ENCODE measurements around the gene TK1.

Gene TK1

GRCh38 chr17:78183916-78184315, 2.9 kb downstream of the TK1 start:
- DNase-seq (ENCODE audit: low read depth in 1 of 2, low spot score in 1 of 2), result no peak
- no peak overlapping the region for H3K27ac ChIP-seq (replicated peaks)
- H3K27me3 ChIP-seq (ENCODE audit: insufficient read depth, poor library complexity, severe bottlenecking), result no peaks in the 10 kb centered on the region
- no peak overlapping the region for H3K4me3 ChIP-seq (replicated peaks; ENCODE audit: insufficient read depth, low read length)
- TF ChIP-seq CTCF (IDR thresholded peaks at IDR 0.05; ENCODE audit: insufficient read depth, low read length), result no peak
- no peak for TF ChIP-seq GABPA (IDR thresholded peaks at IDR 0.05; ENCODE audit: low read depth)
- no peak for TF ChIP-seq POLR2AphosphoS5 (IDR thresholded peaks at IDR 0.05; ENCODE audit: low read depth)
- no peak for TF ChIP-seq SPI1 (IDR thresholded peaks at IDR 0.05; ENCODE audit: borderline replicate concordance, low read depth)
- no peak for TF ChIP-seq REST (IDR thresholded peaks at IDR 0.05; ENCODE audit: insufficient replicate concordance, low read depth)

GRCh38 chr17:78182504-78182903, 4.3 kb downstream of the TK1 start:
- TF ChIP-seq SPI1 (IDR thresholded peaks at IDR 0.05; ENCODE audit: borderline replicate concordance, low read depth), result no peak
- no peak for DNase-seq (ENCODE audit: low read depth in 1 of 2, low spot score in 1 of 2)
- Histone ChIP-seq H3K4me3 (replicated peaks; ENCODE audit: insufficient read depth, low read length) (no peak overlapping the region), H3K27ac (replicated peaks) (no peak overlapping the region), H3K27me3 (ENCODE audit: insufficient read depth, poor library complexity, severe bottlenecking) (no peaks in the 10 kb centered on the region)

GRCh38 chr17:78180508-78180907, 6.3 kb downstream of the TK1 start:
- no peaks in the 10 kb centered on the region for H3K27me3 ChIP-seq (ENCODE audit: insufficient read depth, poor library complexity, severe bottlenecking)
- no peak overlapping the region for H3K4me3 ChIP-seq (replicated peaks; ENCODE audit: insufficient read depth, low read length)
- DNase-seq (ENCODE audit: low read depth in 1 of 2, low spot score in 1 of 2), result no peak
- no peak for TF ChIP-seq GABPA (IDR thresholded peaks at IDR 0.05; ENCODE audit: low read depth)
- TF ChIP-seq POLR2AphosphoS5 (IDR thresholded peaks at IDR 0.05; ENCODE audit: low read depth), result no peak
- TF ChIP-seq REST (IDR thresholded peaks at IDR 0.05; ENCODE audit: insufficient replicate concordance, low read depth), result no peak
- no peak for TF ChIP-seq SPI1 (IDR thresholded peaks at IDR 0.05; ENCODE audit: borderline replicate concordance, low read depth)
- TF ChIP-seq CTCF (IDR thresholded peaks at IDR 0.05; ENCODE audit: insufficient read depth, low read length), result no peak
- no peak overlapping the region for H3K27ac ChIP-seq (replicated peaks)

- Histone ChIP-seq H3K4me3 (replicated peaks; ENCODE audit: insufficient read depth, low read length) (no peak overlapping the region), H3K27me3 (ENCODE audit: insufficient read depth, poor library complexity, severe bottlenecking) (no peaks in the 10 kb centered on the region), H3K27ac (replicated peaks) (no peak overlapping the region)
- DNase-seq (ENCODE audit: low read depth in 1 of 2, low spot score in 1 of 2), result no peak
- TF ChIP-seq SPI1 (IDR thresholded peaks at IDR 0.05; ENCODE audit: borderline replicate concordance, low read depth), result no peak
- no peak for TF ChIP-seq POLR2AphosphoS5 (IDR thresholded peaks at IDR 0.05; ENCODE audit: low read depth)
- TF ChIP-seq CTCF (IDR thresholded peaks at IDR 0.05; ENCODE audit: insufficient read depth, low read length), result no peak
- TF ChIP-seq REST (IDR thresholded peaks at IDR 0.05; ENCODE audit: insufficient replicate concordance, low read depth), result no peak
- no peak for TF ChIP-seq GABPA (IDR thresholded peaks at IDR 0.05; ENCODE audit: low read depth)
These were observed 6.8 kb downstream of the TK1 start for GRCh38 chr17:78180083-78180482.
